Hepatocyte (in vitro differentiated cells): ENCODE data around the gene IKZF3. TPM values are rescaled to one million over a fixed set of nuclear protein-coding genes. Genes with fewer than 3 reads are reported as not detected.
"Not testable (repeated sequence)": the region's sequence is repeated elsewhere in the genome, so short reads cannot be mapped to it uniquely, and the experiment has no call there.

Experiments used
- DNase-seq: peaks from one replicate; pipeline ENCODE4 v3.0.0-alpha.2; 2016; ENCODE audit warnings: low spot score
- H2AFZ ChIP-seq: fragments of 200-600 bp; sonication (generic); 2 replicates; pipeline ENCODE4 v1.6.0; 2016; ENCODE audit warnings: antibody characterized with exemption, mild to moderate bottlenecking
- H3K27ac ChIP-seq: fragments of 200-600 bp; sonication (generic); 2 replicates; pipeline ENCODE4 v1.5.1; 2016; ENCODE audit warnings: mild to moderate bottlenecking
- H3K27me3 ChIP-seq: fragments of 200-600 bp; sonication (generic); 2 replicates; pipeline ENCODE4 v1.6.1; 2016
- H3K36me3 ChIP-seq: fragments of 200-600 bp; sonication (generic); replicated peaks from 2 replicates; pipeline ENCODE4 v1.5.1; 2016; ENCODE audit warnings: low read depth; ENCODE audit not compliant: insufficient read depth
- H3K4me1 ChIP-seq: fragments of 200-600 bp; sonication (generic); 2 replicates; pipeline ENCODE4 v1.5.1; 2016; ENCODE audit warnings: mild to moderate bottlenecking, moderate library complexity; ENCODE audit not compliant: insufficient read depth
- H3K4me2 ChIP-seq: fragments of 200-600 bp; sonication (generic); 2 replicates; pipeline ENCODE4 v1.6.0; 2016
- H3K4me3 ChIP-seq: fragments of 200-600 bp; sonication (generic); 2 replicates; pipeline ENCODE4 v1.5.1; 2016; ENCODE audit warnings: mild to moderate bottlenecking
- H3K79me2 ChIP-seq: fragments of 200-600 bp; sonication (generic); 2 replicates; pipeline ENCODE4 v1.6.0; 2017; ENCODE audit warnings: mild to moderate bottlenecking
- H3K9me2 ChIP-seq: fragments of 200-600 bp; sonication (generic); replicated peaks from 2 replicates; pipeline ENCODE4 v1.6.0; 2017; ENCODE audit warnings: mild to moderate bottlenecking; ENCODE audit not compliant: insufficient read depth
- H3K9me3 ChIP-seq: fragments of 200-600 bp; sonication (generic); 2 replicates; pipeline ENCODE4 v1.5.1; 2016; ENCODE audit warnings: low read depth, mild to moderate bottlenecking
- H4K20me1 ChIP-seq: fragments of 200-600 bp; sonication (generic); 2 replicates; pipeline ENCODE4 v1.6.0; 2016; ENCODE audit warnings: mild to moderate bottlenecking; ENCODE audit not compliant: insufficient read depth, poor library complexity, severe bottlenecking
- CTCF ChIP-seq: fragments of 200-600 bp; sonication (generic); IDR thresholded peaks from 2 replicates; pipeline ENCODE4 v1.5.1; 2016; ENCODE audit warnings: antibody characterized with exemption, mild to moderate bottlenecking; ENCODE audit not compliant: poor library complexity
- EZH2 ChIP-seq: fragments of 200-600 bp; sonication (generic); IDR thresholded peaks from 2 replicates; pipeline ENCODE4 v1.6.1; 2016; ENCODE audit warnings: antibody characterized with exemption, mild to moderate bottlenecking, borderline replicate concordance
- EZH2phosphoT487 ChIP-seq: fragments of 200-600 bp; sonication (generic); IDR thresholded peaks from one replicate; pipeline ENCODE4 v1.6.1; 2018; ENCODE audit warnings: antibody characterized with exemption, mild to moderate bottlenecking, low read depth, moderate library complexity; ENCODE audit not compliant: unreplicated experiment, severe bottlenecking
- WGBS: methylation state at CpG from one replicate; pipeline ENCODE4 v1.1.6; 2016; ENCODE audit warnings: low lambda C conversion rate; ENCODE audit errors: missing lambda C conversion rate; 5-methylcytosine and 5-hydroxymethylcytosine counted together
- polyA plus RNA-seq: library from polyadenylated mRNA; unstranded; fragments of >200 nt; fragmentation: Nextera tagmentation; extraction: Ambion mirVana; gene quantifications from 2 replicates; pipeline ENCODE4 v1.2.1, GENCODE V29; 2016
- total RNA-seq: library from RNA; depleted of rRNA; stranded (reverse); fragments of >200 nt; gene quantifications from 2 replicates; pipeline ENCODE4 v1.2.3, GENCODE V29; 2014

The IKZF3 gene
- total and polyA plus RNA-seq, 2 experiments from 2014 or later: under 0.01 TPM; not detected in 1

GRCh38 chr17:39751016-39751543 is 113.0 kb downstream of the IKZF3 start:
- peaks cover 6% of the 10 kb centered on the region for H3K4me1 ChIP-seq
- no peaks in the 10 kb centered on the region for H3K36me3 ChIP-seq
- no peaks in the 10 kb centered on the region for H3K79me2 ChIP-seq
- DNase-seq: no peak
- 84% methylated on average over 5 of the region's 5 CpGs for WGBS
- no peaks in the 10 kb centered on the region for H4K20me1 ChIP-seq
- no peak overlapping the region for H3K4me2 ChIP-seq
- no peaks in the 10 kb centered on the region for H3K9me3 ChIP-seq
- H2AFZ ChIP-seq: no peak overlapping the region
- no peak overlapping the region for H3K4me3 ChIP-seq
- H3K27ac ChIP-seq: no peak overlapping the region
- H3K9me2 ChIP-seq: no peaks in the 10 kb centered on the region
- no peak for TF ChIP-seq CTCF
- TF ChIP-seq EZH2phosphoT487: no peak
- no peak for TF ChIP-seq EZH2
- H3K27me3 ChIP-seq: no peaks in the 10 kb centered on the region

- Histone ChIP-seq H2AFZ (no peak overlapping the region), H3K4me3 (no peak overlapping the region), H3K27me3 (no peaks in the 10 kb centered on the region), H3K9me3 (no peaks in the 10 kb centered on the region), H3K4me1 (peaks cover 6% of the 10 kb centered on the region), H3K36me3 (no peaks in the 10 kb centered on the region), H3K4me2 (no peak overlapping the region), H3K27ac (no peak overlapping the region), H4K20me1 (no peaks in the 10 kb centered on the region), H3K9me2 (no peaks in the 10 kb centered on the region), H3K79me2 (no peaks in the 10 kb centered on the region)
- no peak for TF ChIP-seq EZH2phosphoT487
- TF ChIP-seq CTCF: no peak
- TF ChIP-seq EZH2: no peak
- 75% methylated on average over 9 of the region's 9 CpGs for WGBS
- no peak for DNase-seq
Measured at GRCh38 chr17:39750131-39751015, 113.7 kb downstream of the IKZF3 start.

- not testable (repeated sequence) for H3K27me3 ChIP-seq, H3K36me3 ChIP-seq, H3K9me2 ChIP-seq, H4K20me1 ChIP-seq, H3K4me1 ChIP-seq, H2AFZ ChIP-seq, H3K27ac ChIP-seq, DNase-seq, H3K4me2 ChIP-seq, H3K4me3 ChIP-seq, H3K79me2 ChIP-seq, H3K9me3 ChIP-seq
- 95% methylated on average over 8 of the region's 8 CpGs for WGBS
Measured at GRCh38 chr17:39748444-39749034, 115.6 kb downstream of the IKZF3 start.

GRCh38 chr17:39747745-39748144 is 116.4 kb downstream of the IKZF3 start:
- H3K9me3 ChIP-seq: no peaks in the 10 kb centered on the region
- no peak overlapping the region for H2AFZ ChIP-seq
- H3K36me3 ChIP-seq: no peaks in the 10 kb centered on the region
- no peaks in the 10 kb centered on the region for H3K4me1 ChIP-seq
- no peak for DNase-seq
- no peak overlapping the region for H3K27ac ChIP-seq
- no peak overlapping the region for H3K4me2 ChIP-seq
- H3K9me2 ChIP-seq: no peaks in the 10 kb centered on the region
- no peaks in the 10 kb centered on the region for H3K27me3 ChIP-seq
- no peak overlapping the region for H3K4me3 ChIP-seq
- WGBS: 96% methylated on average over 4 of the region's 4 CpGs
- H3K79me2 ChIP-seq: no peaks in the 10 kb centered on the region
- H4K20me1 ChIP-seq: no peaks in the 10 kb centered on the region
- TF ChIP-seq EZH2phosphoT487 (no peak), EZH2 (no peak), CTCF (no peak)
